GM12878 (cell line): ENCODE measurements around the gene IRAK4. TPM values are rescaled to one million over a fixed set of nuclear protein-coding genes. Genes with fewer than 3 reads are reported as not detected.

Experiments used
- CBFB ChIP-seq: IDR thresholded peaks from 2 replicates; pipeline ENCODE4 v1.6.1; 2016; ENCODE audit warnings: antibody characterized with exemption, low read depth
- FOXM1 ChIP-seq: IDR thresholded peaks from 2 replicates; pipeline ENCODE4 v1.6.1; 2012; ENCODE audit warnings: low read depth, mild to moderate bottlenecking, inconsistent platforms, low read length, moderate library complexity
- NBN ChIP-seq: fragments of 450-650 bp; IDR thresholded peaks from 2 replicates; pipeline ENCODE4 v1.6.1; 2016
- NKRF ChIP-seq: fragments of 450-650 bp; conservative IDR thresholded peaks from 2 replicates; pipeline ENCODE4 v1.6.1; 2017; ENCODE audit warnings: mild to moderate bottlenecking, moderate library complexity
- PAX5 ChIP-seq: IDR thresholded peaks from 2 replicates; pipeline ENCODE4 v1.6.1; 2011; ENCODE audit warnings: low read depth, low read length, borderline replicate concordance
- POLR2AphosphoS5 ChIP-seq: IDR thresholded peaks from 2 replicates; pipeline ENCODE4 v1.6.1; 2011; ENCODE audit warnings: mild to moderate bottlenecking, low read length, inconsistent platforms
- RCOR1 ChIP-seq: conservative IDR thresholded peaks from 2 replicates; pipeline ENCODE4 v1.6.1; 2012; ENCODE audit warnings: low read depth, low read length, improper control_type of control experiment
- REST ChIP-seq: IDR thresholded peaks from 2 replicates; pipeline ENCODE4 v1.6.1; 2012; ENCODE audit warnings: mild to moderate bottlenecking, low read depth, low read length
- SIN3A ChIP-seq: IDR thresholded peaks from 2 replicates; pipeline ENCODE4 v1.6.1; 2012; ENCODE audit warnings: low read depth, low read length, improper control_type of control experiment
- SREBF2 ChIP-seq: IDR thresholded peaks from 2 replicates; pipeline ENCODE4 v1.6.1; 2012; ENCODE audit warnings: mild to moderate bottlenecking, low read length
- TCF7 ChIP-seq: IDR thresholded peaks from 2 replicates; pipeline ENCODE4 v1.6.1; 2014; ENCODE audit warnings: antibody characterized with exemption, borderline replicate concordance
- ZNF592 ChIP-seq: fragments of 450-650 bp; IDR thresholded peaks from 2 replicates; pipeline ENCODE4 v1.6.1; 2017; ENCODE audit warnings: mild to moderate bottlenecking, moderate library complexity
- ZZZ3 ChIP-seq: IDR thresholded peaks from 2 replicates; pipeline ENCODE4 v1.6.1; 2011; ENCODE audit warnings: low read depth; ENCODE audit not compliant: control insufficient read depth, insufficient read length
- polyA plus RNA-seq, 11 experiments: library from polyadenylated mRNA; depleted of rRNA in 4 of 11; unstranded in 6 of 11; stranded (reverse) in 5 of 11; fragments of >200 nt; fragmentation: Nextera tagmentation in 4 of 11; fragmentation: Illumina TruSeq in 1 of 11; extraction: Ambion mirVana in 4 of 11; extraction: Trizol in 1 of 11; gene quantifications; 1 replicate in 1 of 11; 2 replicates in 10 of 11; pipeline versions ENCODE4 v1.2.1 to v1.2.3, GENCODE V29; 2011 to 2016; ENCODE audit warnings: inconsistent platforms in 2 of 11, missing spikeins in 2 of 11, low read depth in 1 of 11
- total RNA-seq, 4 experiments: library from RNA; depleted of rRNA in 3 of 4; stranded (reverse); fragments of >200 nt in 3 of 4; fragmentation: Illumina TruSeq in 1 of 4; extraction: Trizol in 1 of 4; gene quantifications; 2 replicates each; pipeline versions ENCODE4 v1.2.1 to v1.2.3, GENCODE V29; 2013 to 2021
- TF ChIP-seq, protein P1 (sequence below): IDR thresholded peaks from 2 replicates; pipeline ENCODE4 v1.6.1; 2012; ENCODE audit warnings: low read length, inconsistent platforms
- TF ChIP-seq, protein P2 (sequence below): fragments of 150-350 bp; IDR thresholded peaks from 2 replicates; pipeline ENCODE4 v1.6.1; 2014; ENCODE audit warnings: mild to moderate bottlenecking, low read depth, low read length

The IRAK4 gene
- total and polyA plus RNA-seq, 10 of the 15 experiments (the other 5 are each of a cell fraction or from before 2014, with no cell fraction given), result 7.9 to 46.8 (median 20.9) TPM

GRCh38 chr12:43758728-43759563, at the start of gene IRAK4, which contains the start of gene PUS7L (continued):
- TF ChIP-seq ZZZ3 (no peak), REST (no peak), FOXM1 (no peak), SREBF2 (no peak), NKRF (peak; percentile 62; the same call in 1 of the 2 replicates), SIN3A (no peak), ZNF592 (no peak), TCF7 (no peak), PAX5 (0 out of 2 replicates have a peak, but pooled peaks have one; percentile 8), NBN (peak; percentile 32; the same call in 1 of the 2 replicates), CBFB (peak; percentile 64; the same call in 1 of the 2 replicates), RCOR1 (no peak), POLR2AphosphoS5 (peak; percentile 93)
- TF ChIP-seq, protein P1, sequence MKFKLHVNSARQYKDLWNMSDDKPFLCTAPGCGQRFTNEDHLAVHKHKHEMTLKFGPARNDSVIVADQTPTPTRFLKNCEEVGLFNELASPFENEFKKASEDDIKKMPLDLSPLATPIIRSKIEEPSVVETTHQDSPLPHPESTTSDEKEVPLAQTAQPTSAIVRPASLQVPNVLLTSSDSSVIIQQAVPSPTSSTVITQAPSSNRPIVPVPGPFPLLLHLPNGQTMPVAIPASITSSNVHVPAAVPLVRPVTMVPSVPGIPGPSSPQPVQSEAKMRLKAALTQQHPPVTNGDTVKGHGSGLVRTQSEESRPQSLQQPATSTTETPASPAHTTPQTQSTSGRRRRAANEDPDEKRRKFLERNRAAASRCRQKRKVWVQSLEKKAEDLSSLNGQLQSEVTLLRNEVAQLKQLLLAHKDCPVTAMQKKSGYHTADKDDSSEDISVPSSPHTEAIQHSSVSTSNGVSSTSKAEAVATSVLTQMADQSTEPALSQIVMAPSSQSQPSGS, result no peak
- TF ChIP-seq, protein P2, sequence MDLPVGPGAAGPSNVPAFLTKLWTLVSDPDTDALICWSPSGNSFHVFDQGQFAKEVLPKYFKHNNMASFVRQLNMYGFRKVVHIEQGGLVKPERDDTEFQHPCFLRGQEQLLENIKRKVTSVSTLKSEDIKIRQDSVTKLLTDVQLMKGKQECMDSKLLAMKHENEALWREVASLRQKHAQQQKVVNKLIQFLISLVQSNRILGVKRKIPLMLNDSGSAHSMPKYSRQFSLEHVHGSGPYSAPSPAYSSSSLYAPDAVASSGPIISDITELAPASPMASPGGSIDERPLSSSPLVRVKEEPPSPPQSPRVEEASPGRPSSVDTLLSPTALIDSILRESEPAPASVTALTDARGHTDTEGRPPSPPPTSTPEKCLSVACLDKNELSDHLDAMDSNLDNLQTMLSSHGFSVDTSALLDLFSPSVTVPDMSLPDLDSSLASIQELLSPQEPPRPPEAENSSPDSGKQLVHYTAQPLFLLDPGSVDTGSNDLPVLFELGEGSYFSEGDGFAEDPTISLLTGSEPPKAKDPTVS, result no peak; the same call in 1 of the 2 replicates
